Neuronal stem cell (in vitro differentiated cells): ENCODE data around the gene PDZRN3.

Experiments used
- DNase-seq: peaks from one replicate; pipeline ENCODE4 v3.0.0-alpha.2; 2013; ENCODE audit warnings: low spot score
- H2AFZ ChIP-seq: one replicate; pipeline ENCODE4 v1.6.1; 2013; ENCODE audit warnings: mild to moderate bottlenecking, low read length, inconsistent platforms
- H2AK5ac ChIP-seq: 2 replicates; pipeline ENCODE4 v1.6.1; 2013; ENCODE audit warnings: low read depth, mild to moderate bottlenecking, inconsistent platforms, low read length, moderate library complexity, mixed read lengths
- H2BK120ac ChIP-seq: 2 replicates; pipeline ENCODE4 v1.6.1; 2013; ENCODE audit warnings: low read depth, mild to moderate bottlenecking, inconsistent platforms, low read length, moderate library complexity, mixed read lengths
- H2BK12ac ChIP-seq: one replicate; pipeline ENCODE4 v1.6.1; 2013; ENCODE audit warnings: low read length, inconsistent platforms
- H2BK15ac ChIP-seq: 2 replicates; pipeline ENCODE4 v1.6.1; 2013; ENCODE audit warnings: mild to moderate bottlenecking, low read length, inconsistent platforms, mixed read lengths
- H2BK5ac ChIP-seq: one replicate; pipeline ENCODE4 v1.6.1; 2013; ENCODE audit warnings: inconsistent platforms, mild to moderate bottlenecking, low read length, moderate library complexity
- H3K14ac ChIP-seq: one replicate; pipeline ENCODE4 v1.6.1; 2013; ENCODE audit warnings: low read length, inconsistent platforms
- H3K18ac ChIP-seq: 2 replicates; pipeline ENCODE4 v1.6.1; 2013; ENCODE audit warnings: low read length, inconsistent platforms
- H3K23ac ChIP-seq: 2 replicates; pipeline ENCODE4 v1.6.1; 2013; ENCODE audit warnings: low read depth, mild to moderate bottlenecking, mixed read lengths, low read length, inconsistent platforms; ENCODE audit not compliant: poor library complexity
- H3K27ac ChIP-seq: replicated peaks from 3 replicates; pipeline ENCODE4 v1.5.1; 2013; ENCODE audit warnings: low read length, inconsistent platforms
- H3K27me3 ChIP-seq, 3 experiments: 2 replicates each; pipeline ENCODE4 v1.6.1; 2013; ENCODE audit warnings: low read length in 3 of 3, mild to moderate bottlenecking in 2 of 3, inconsistent platforms in 1 of 3, low read depth in 1 of 3, mixed read lengths in 1 of 3, moderate library complexity in 1 of 3; ENCODE audit not compliant: control insufficient read depth in 3 of 3, insufficient read depth in 3 of 3
- H3K36me3 ChIP-seq, 2 donors: replicated peaks in 1 of 2; 2 replicates each; pipeline ENCODE4 v1.6.1; 2013; ENCODE audit warnings: low read length in 2 of 2; ENCODE audit not compliant: control insufficient read depth in 2 of 2, insufficient read depth in 2 of 2
- H3K4ac ChIP-seq: 2 replicates; pipeline ENCODE4 v1.6.1; 2013; ENCODE audit warnings: inconsistent platforms, mild to moderate bottlenecking, low read length, moderate library complexity
- H3K4me1 ChIP-seq, 2 donors: 1 replicate in 1 of 2; 2 replicates in 1 of 2; pipeline ENCODE4 v1.6.1; 2013; ENCODE audit warnings: low read length in 2 of 2, low read depth in 1 of 2; ENCODE audit not compliant: control insufficient read depth in 2 of 2, insufficient read depth in 1 of 2
- H3K4me2 ChIP-seq: one replicate; pipeline ENCODE4 v1.6.1; 2013; ENCODE audit warnings: mild to moderate bottlenecking, low read length, inconsistent platforms; ENCODE audit not compliant: insufficient read depth, poor library complexity, severe bottlenecking
- H3K4me3 ChIP-seq, 2 donors: 2 replicates each; pipeline ENCODE4 v1.5.1; 2013; ENCODE audit warnings: low read length in 2 of 2, mild to moderate bottlenecking in 2 of 2, inconsistent platforms in 1 of 2, moderate library complexity in 1 of 2
- H3K79me1 ChIP-seq: one replicate; pipeline ENCODE4 v1.6.1; 2013; ENCODE audit warnings: low read depth, mild to moderate bottlenecking, inconsistent platforms, low read length, moderate library complexity
- H3K9ac ChIP-seq: one replicate; pipeline ENCODE4 v1.6.1; 2013; ENCODE audit warnings: mild to moderate bottlenecking, low read depth, low read length, inconsistent platforms; ENCODE audit not compliant: poor library complexity
- H3K9me3 ChIP-seq, 2 donors: replicated peaks in 1 of 2; 2 replicates each; pipeline versions ENCODE3 to v1.6.1; 2013; ENCODE audit warnings: low read length in 2 of 2, mild to moderate bottlenecking in 2 of 2, inconsistent platforms in 1 of 2, low read depth in 1 of 2, mixed read lengths in 1 of 2, moderate library complexity in 1 of 2; ENCODE audit not compliant: control insufficient read depth in 2 of 2, insufficient read depth in 1 of 2
- H4K8ac ChIP-seq: one replicate; pipeline ENCODE4 v1.6.1; 2013; ENCODE audit warnings: low read depth, mild to moderate bottlenecking, inconsistent platforms, low read length, moderate library complexity
- H4K91ac ChIP-seq: one replicate; pipeline ENCODE4 v1.6.1; 2013; ENCODE audit warnings: low read length, low read depth, mild to moderate bottlenecking, inconsistent platforms; ENCODE audit not compliant: poor library complexity
- WGBS, 2 donors: extraction: QIAGEN DNeasy Blood & Tissue Kit; methylation state at CpG; one replicate each; pipeline ENCODE4 v1.1.7; 2013; ENCODE audit warnings: missing lambda C conversion rate in 2 of 2, mixed read lengths in 1 of 2; ENCODE audit not compliant: insufficient read length in 2 of 2, insufficient replicate concordance in 1 of 2; ENCODE audit errors: extremely low coverage in 2 of 2; 5-methylcytosine and 5-hydroxymethylcytosine counted together

PDZRN3 gene

DNA sequence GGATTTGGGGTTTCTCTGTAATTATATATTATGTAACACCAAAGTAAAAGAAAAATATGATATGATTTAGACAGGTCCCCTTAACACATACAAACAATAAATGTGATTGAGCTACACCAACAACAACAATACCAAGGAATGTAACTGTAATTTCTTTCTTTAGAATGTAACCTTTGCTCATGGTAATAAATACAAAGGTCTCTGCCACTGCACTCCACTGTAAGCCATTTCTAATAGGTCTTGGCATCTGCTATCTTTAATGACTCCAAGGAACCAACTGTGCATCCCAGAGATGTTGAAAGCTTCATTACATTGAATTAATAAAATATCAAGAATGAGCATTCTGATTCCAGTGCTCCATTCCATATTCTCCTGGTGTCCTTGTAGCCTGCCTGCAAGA lies 88.8 kb downstream of the PDZRN3 start:
- no peak overlapping the region for H2AK5ac ChIP-seq
- no peak overlapping the region for H3K27ac ChIP-seq

GRCh38 chr3:73535137-73535536 lies 89.6 kb downstream of the PDZRN3 start:
- no peak for DNase-seq

More for the DNA sequence above, 88.8 kb downstream of the PDZRN3 start:
- H3K4ac ChIP-seq: no peak overlapping the region
- no peak overlapping the region for H2AFZ ChIP-seq
- H2BK15ac ChIP-seq: no peak overlapping the region
- H3K36me3 ChIP-seq: no peaks in the 10 kb centered on the region
- H3K9ac ChIP-seq: no peak overlapping the region
- no peak for DNase-seq
- no peak overlapping the region for H2BK12ac ChIP-seq
- H3K4me2 ChIP-seq: no peak overlapping the region
- no peak overlapping the region for H3K14ac ChIP-seq
- H3K79me1 ChIP-seq: no peaks in the 10 kb centered on the region
- no peak overlapping the region for H4K8ac ChIP-seq
- H2BK5ac ChIP-seq: no peak overlapping the region
- no peak overlapping the region for H3K18ac ChIP-seq
- no peak overlapping the region for H4K91ac ChIP-seq
- H2BK120ac ChIP-seq: no peak overlapping the region
- H3K4me3 ChIP-seq: no peak overlapping the region
- H3K23ac ChIP-seq: no peak overlapping the region
- H3K4me1 ChIP-seq: peaks cover 0 to 2% of the 10 kb centered on the region in 2 donors
- no peaks in the 10 kb centered on the region for H3K9me3 ChIP-seq
- H3K27me3 ChIP-seq: no peaks in the 10 kb centered on the region

GRCh38 chr3:73530022-73530396 lies 94.7 kb downstream of the PDZRN3 start:
- no peaks in the 10 kb centered on the region for H3K27me3 ChIP-seq
- no peak overlapping the region for H3K9ac ChIP-seq
- H3K9me3 ChIP-seq: peaks cover 0 to 3% of the 10 kb centered on the region in 2 donors
- H3K4ac ChIP-seq: no peak overlapping the region
- no peak overlapping the region for H2BK120ac ChIP-seq
- no peak overlapping the region for H2BK5ac ChIP-seq
- H3K18ac ChIP-seq: no peak overlapping the region
- no CpG with 5 or more reads among the region's 4 CpGs for WGBS, 2 donors
- H3K4me2 ChIP-seq: no peak overlapping the region
- H4K91ac ChIP-seq: no peak overlapping the region
- peaks cover 0 to 4% of the 10 kb centered on the region in 2 donors for H3K36me3 ChIP-seq
- H4K8ac ChIP-seq: no peak overlapping the region
- no peak overlapping the region for H3K23ac ChIP-seq
- no peak overlapping the region for H2AK5ac ChIP-seq
- H3K4me1 ChIP-seq: peaks cover 6 to 7% of the 10 kb centered on the region in 2 donors
- no peak overlapping the region for H3K4me3 ChIP-seq
- no peaks in the 10 kb centered on the region for H3K79me1 ChIP-seq
- no peak for DNase-seq
- no peak overlapping the region for H2BK12ac ChIP-seq
- H2AFZ ChIP-seq: no peak overlapping the region
- H3K14ac ChIP-seq: no peak overlapping the region
- H2BK15ac ChIP-seq: no peak overlapping the region
- H3K27ac ChIP-seq: no peak overlapping the region

More at GRCh38 chr3:73535137-73535536, 89.6 kb downstream of the PDZRN3 start:
- Histone ChIP-seq H2BK120ac (no peak overlapping the region), H2AFZ (no peak overlapping the region), H2BK15ac (no peak overlapping the region), H3K14ac (no peak overlapping the region), H4K8ac (no peak overlapping the region), H3K4ac (no peak overlapping the region), H3K36me3 (no peaks in the 10 kb centered on the region), H2BK5ac (no peak overlapping the region), H3K27ac (no peak overlapping the region), H3K18ac (no peak overlapping the region), H3K23ac (no peak overlapping the region), H3K9me3 (no peaks in the 10 kb centered on the region), H3K4me1 (peaks cover 0 to 2% of the 10 kb centered on the region in 2 donors), H3K4me3 (no peak overlapping the region), H3K9ac (no peak overlapping the region), H3K27me3 (no peaks in the 10 kb centered on the region), H3K79me1 (no peaks in the 10 kb centered on the region), H2BK12ac (no peak overlapping the region), H4K91ac (no peak overlapping the region), H3K4me2 (no peak overlapping the region), H2AK5ac (no peak overlapping the region)

DNA sequence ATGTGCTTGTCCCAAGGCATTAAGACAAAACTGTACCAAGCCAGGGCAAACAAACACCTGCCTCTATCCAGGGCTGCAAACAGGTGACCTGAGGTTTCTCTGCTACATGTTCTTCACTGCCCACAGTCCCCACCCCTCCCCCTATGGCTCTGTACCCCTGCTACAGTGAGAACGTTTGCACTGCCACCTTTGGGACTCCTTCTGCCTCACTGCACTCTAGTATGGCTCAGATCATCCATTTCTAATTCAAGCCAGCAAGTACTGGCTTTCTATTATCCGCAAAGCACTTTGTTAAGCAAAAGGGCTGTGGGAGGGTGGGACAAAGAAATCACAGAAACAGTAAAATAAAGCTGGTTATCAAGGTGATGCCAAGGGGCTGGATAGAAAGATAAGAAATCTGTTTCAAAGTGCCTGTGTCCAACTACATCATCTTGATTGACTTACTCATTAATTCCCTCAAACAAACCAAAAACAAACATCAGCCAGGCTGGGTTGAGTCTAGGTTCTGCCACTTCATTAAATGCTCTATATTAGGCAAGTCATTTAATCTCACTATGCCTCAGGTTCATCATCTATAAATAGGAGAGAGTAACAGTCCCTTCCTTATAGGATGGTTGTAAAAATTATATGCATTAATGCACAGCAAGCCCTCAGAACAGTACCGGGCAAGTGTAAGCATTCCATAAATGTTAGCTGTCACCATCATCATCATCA lies 95.3 kb downstream of the PDZRN3 start:
- no peak overlapping the region for H2AK5ac ChIP-seq
- no peak overlapping the region for H2AFZ ChIP-seq
- H2BK5ac ChIP-seq: no peak overlapping the region
- H3K79me1 ChIP-seq: no peaks in the 10 kb centered on the region
- DNase-seq: no peak
- no peak overlapping the region for H3K4me2 ChIP-seq
- H3K9me3 ChIP-seq: peaks cover 0 to 3% of the 10 kb centered on the region in 2 donors
- H4K91ac ChIP-seq: no peak overlapping the region
- no peak overlapping the region for H3K4ac ChIP-seq
- no peak overlapping the region for H3K23ac ChIP-seq
- no peak overlapping the region for H3K18ac ChIP-seq
- H3K4me3 ChIP-seq: no peak overlapping the region
- H2BK12ac ChIP-seq: no peak overlapping the region
- no peak overlapping the region for H2BK15ac ChIP-seq
- H3K27ac ChIP-seq: no peak overlapping the region
- no peak overlapping the region for H3K14ac ChIP-seq
- WGBS, 2 donors: no CpG with 5 or more reads among the region's 3 CpGs
- H4K8ac ChIP-seq: no peak overlapping the region
- H3K9ac ChIP-seq: no peak overlapping the region
- no peaks in the 10 kb centered on the region for H3K27me3 ChIP-seq
- no peak overlapping the region for H2BK120ac ChIP-seq
- H3K4me1 ChIP-seq: peaks cover 6 to 7% of the 10 kb centered on the region in 2 donors
- peaks cover 0 to 4% of the 10 kb centered on the region in 2 donors for H3K36me3 ChIP-seq
